GM12878 (cell line): Measurements from ENCODE around the gene VWA3A. TPM values are rescaled to one million over a fixed set of nuclear protein-coding genes. Genes with fewer than 3 reads are reported as not detected.

Experiments
- ATAC-seq: fragments of 200-7000 bp; cut with Tn5 transposase; 3 replicates; pipeline ENCODE4 v1.9.1; 2020; ENCODE audit warnings: mild to moderate bottlenecking, moderate library complexity
- BruUV-seq: library from RNA; stranded (reverse); fragments of 400-500 nt; replicated peaks from 2 replicates; lab custom pipeline; 2021; lab: Mats Ljungman, UMichigan
- CTCF ChIA-PET: fragments of 300-600 bp; sonication (Branson Sonifier 250); formaldehyde crosslinking; extraction: SDS; loops from one replicate; lab custom pipeline; 2021; ENCODE audit warnings: inconsistent platforms; lab: Yijun Ruan, JAX
- POLR2A ChIA-PET: fragments of 350-600 bp; formaldehyde crosslinking; extraction: SDS; loops from one replicate; lab custom pipeline; 2021; ENCODE audit warnings: inconsistent platforms; lab: Charles Lee
- RAD21 ChIA-PET: fragments of 300-600 bp; sonication (Branson Sonifier 250); formaldehyde crosslinking; loops from one replicate; lab custom pipeline; 2023; ENCODE audit warnings: antibody characterized with exemption; ENCODE audit not compliant: unreplicated experiment; lab: Charles Lee
- SMC1A ChIA-PET: fragments of 300-600 bp; sonication (Branson Sonifier 250); formaldehyde crosslinking; loops from one replicate; lab custom pipeline; 2023; ENCODE audit not compliant: unreplicated experiment, uncharacterized antibody; lab: Charles Lee
- DNase-seq: peaks from one replicate; pipeline ENCODE4 v3.0.0-alpha.2; 2011; ENCODE audit warnings: low read depth, low spot score
- FAIRE-seq: peaks from 3 replicates; lab custom pipeline; 2011; peaks lifted over from hg19 to GRCh38; lab: Jason Lieb, UNC
- H2AFZ ChIP-seq: 2 replicates; pipeline ENCODE4 v1.6.0; 2011; ENCODE audit warnings: low read depth, low read length, control low read depth; ENCODE audit not compliant: control insufficient read depth
- H3K27ac ChIP-seq: 2 replicates; pipeline ENCODE4 v1.5.1; 2011; ENCODE audit warnings: control low read depth; ENCODE audit not compliant: control insufficient read depth, insufficient read depth
- H3K27me3 ChIP-seq, 2 experiments: replicated peaks in 1 of 2; 2 replicates each; pipeline versions ENCODE4 v1.6.0 to v1.6.1; 2011; ENCODE audit warnings: low read length in 1 of 2; ENCODE audit not compliant: control insufficient read depth in 2 of 2, insufficient read depth in 2 of 2
- H3K36me3 ChIP-seq, 2 experiments: 2 replicates each; pipeline ENCODE4 v1.5.1; 2011; ENCODE audit warnings: low read length in 1 of 2; ENCODE audit not compliant: control insufficient read depth in 2 of 2, insufficient read depth in 2 of 2
- H3K4me1 ChIP-seq: 2 replicates; pipeline ENCODE4 v1.6.1; 2011; ENCODE audit warnings: mild to moderate bottlenecking, low read length, moderate library complexity, mixed read lengths; ENCODE audit not compliant: control insufficient read depth, insufficient read depth
- H3K4me2 ChIP-seq: 2 replicates; pipeline ENCODE4 v1.6.0; 2011; ENCODE audit warnings: control low read depth; ENCODE audit not compliant: control insufficient read depth, insufficient read depth
- H3K4me3 ChIP-seq: fragments of 200-600 bp; sonication (generic); 2 replicates; pipeline ENCODE4 v1.5.1; 2016
- H3K79me2 ChIP-seq: 2 replicates; pipeline ENCODE4 v1.6.0; 2011; ENCODE audit warnings: low read length; ENCODE audit not compliant: control insufficient read depth, insufficient read depth
- H3K9ac ChIP-seq: 2 replicates; pipeline ENCODE4 v1.8.0; 2011; ENCODE audit warnings: low read length, control low read depth, mixed read lengths; ENCODE audit not compliant: control insufficient read depth, insufficient read depth
- H3K9me3 ChIP-seq: replicated peaks from 3 replicates; pipeline ENCODE4 v1.5.1; 2011; ENCODE audit warnings: mild to moderate bottlenecking, low read length; ENCODE audit not compliant: control insufficient read depth, insufficient read depth
- H4K20me1 ChIP-seq: 2 replicates; pipeline ENCODE4 v1.6.0; 2011; ENCODE audit not compliant: control insufficient read depth, insufficient read depth
- BACH1 ChIP-seq: fragments of 450-650 bp; IDR thresholded peaks from 2 replicates; pipeline ENCODE4 v1.6.1; 2017; ENCODE audit warnings: mild to moderate bottlenecking, borderline replicate concordance
- BCL11A ChIP-seq: IDR thresholded peaks from 2 replicates; pipeline ENCODE4 v1.6.1; 2011; ENCODE audit warnings: low read depth, low read length
- BCL3 ChIP-seq: IDR thresholded peaks from 2 replicates; pipeline ENCODE4 v1.6.1; 2011; ENCODE audit warnings: borderline replicate concordance, low read depth, mild to moderate bottlenecking, moderate library complexity, low read length; ENCODE audit not compliant: insufficient read depth, poor library complexity, severe bottlenecking
- IKZF2 ChIP-seq, 2 experiments: fragments of 450-650 bp; IDR thresholded peaks; 2 replicates each; pipeline ENCODE4 v1.6.1; 2017; ENCODE audit warnings: mild to moderate bottlenecking in 2 of 2, moderate library complexity in 2 of 2
- JUNB ChIP-seq: IDR thresholded peaks from 2 replicates; pipeline ENCODE4 v1.6.1; 2016; ENCODE audit warnings: antibody characterized with exemption, mild to moderate bottlenecking
- LARP7 ChIP-seq: fragments of 450-650 bp; IDR thresholded peaks from 2 replicates; pipeline ENCODE4 v1.6.1; 2017; ENCODE audit warnings: mild to moderate bottlenecking
- NBN ChIP-seq: fragments of 450-650 bp; IDR thresholded peaks from 2 replicates; pipeline ENCODE4 v1.6.1; 2016
- NFYB ChIP-seq: IDR thresholded peaks from 2 replicates; pipeline ENCODE4 v1.6.1; 2011; ENCODE audit warnings: low read depth, mild to moderate bottlenecking, low read length, improper control_type of control experiment, moderate library complexity; ENCODE audit not compliant: insufficient read depth
- PKNOX1 ChIP-seq: fragments of 450-650 bp; IDR thresholded peaks from 2 replicates; pipeline ENCODE4 v1.6.1; 2016; ENCODE audit warnings: mild to moderate bottlenecking
- RFX5 ChIP-seq: IDR thresholded peaks from 2 replicates; pipeline ENCODE4 v1.6.1; 2011; ENCODE audit warnings: low read depth, low read length, improper control_type of control experiment
- SMC3 ChIP-seq: IDR thresholded peaks from 2 replicates; pipeline ENCODE4 v1.6.1; 2011; ENCODE audit warnings: low read length, improper control_type of control experiment, borderline replicate concordance
- SREBF1 ChIP-seq: IDR thresholded peaks from 2 replicates; pipeline ENCODE4 v1.6.1; 2012; ENCODE audit warnings: mild to moderate bottlenecking, low read length
- SUPT20H ChIP-seq: IDR thresholded peaks from 2 replicates; pipeline ENCODE4 v1.6.1; 2011; ENCODE audit warnings: low read depth, mild to moderate bottlenecking, low read length, moderate library complexity, borderline replicate concordance; ENCODE audit not compliant: control insufficient read depth
- ZNF207 ChIP-seq: fragments of 450-650 bp; IDR thresholded peaks from 2 replicates; pipeline ENCODE4 v1.6.1; 2014; ENCODE audit warnings: antibody characterized with exemption, mild to moderate bottlenecking, borderline replicate concordance
- WGBS: methylation state at CpG from one replicate; pipeline ENCODE4 v1.1.6; 2016; ENCODE audit warnings: low lambda C conversion rate; ENCODE audit not compliant: insufficient replicate concordance, insufficient coverage; ENCODE audit errors: missing lambda C conversion rate; 5-methylcytosine and 5-hydroxymethylcytosine counted together
- in situ Hi-C: fragments of 300-500 bp; cut with MboI; formaldehyde crosslinking; loops from 9 replicates; pipeline ENCODE4 v1.14.3; 2018; ENCODE audit warnings: mixed read lengths
- intact Hi-C: fragments of 100-400 bp; cut with micrococcal nuclease; formaldehyde crosslinking; loops from one replicate; pipeline ENCODE4 v1.14.2; 2022; ENCODE audit not compliant: unreplicated experiment
- polyA plus RNA-seq, 11 experiments: library from polyadenylated mRNA; depleted of rRNA in 4 of 11; unstranded in 6 of 11; stranded (reverse) in 5 of 11; fragments of >200 nt; fragmentation: Nextera tagmentation in 4 of 11; fragmentation: Illumina TruSeq in 1 of 11; extraction: Ambion mirVana in 4 of 11; extraction: Trizol in 1 of 11; gene quantifications; 1 replicate in 1 of 11; 2 replicates in 10 of 11; pipeline versions ENCODE4 v1.2.1 to v1.2.3, GENCODE V29; 2011 to 2016; ENCODE audit warnings: inconsistent platforms in 2 of 11, missing spikeins in 2 of 11, low read depth in 1 of 11
- total RNA-seq, 4 experiments: library from RNA; depleted of rRNA in 3 of 4; stranded (reverse); fragments of >200 nt in 3 of 4; fragmentation: Illumina TruSeq in 1 of 4; extraction: Trizol in 1 of 4; gene quantifications; 2 replicates each; pipeline versions ENCODE4 v1.2.1 to v1.2.3, GENCODE V29; 2013 to 2021
- TF ChIP-seq, protein P1 (sequence below): IDR thresholded peaks from 2 replicates; pipeline ENCODE4 v1.6.1; 2011; ENCODE audit warnings: low read depth, mild to moderate bottlenecking, low read length, moderate library complexity, borderline replicate concordance; ENCODE audit errors: extremely low read depth

Gene VWA3A
- total and polyA plus RNA-seq, 10 of the 15 experiments (the other 5 are each of a cell fraction or from before 2014, with no cell fraction given): 0.01 TPM; not detected in 9

- intact Hi-C loops (loop anchor here (1.0 kb wide), 2 partner anchors 11 to 91 kb away; partner anchors contain the start of gene POLR3E), in situ Hi-C loops (no loop called here)
- ChIA-PET CTCF (interaction anchor here (1.0 to 7.9 kb wide), 6 partner anchors 10 to 92 kb away, joined by 3 to 91 read pairs (median 24); partner anchors contain the start of gene POLR3E), POLR2A (interaction anchor here (1.1 to 7.1 kb wide), 5 partner anchors 12 to 91 kb away, joined by 3 to 104 read pairs (median 6); partner anchors contain the start of gene POLR3E), SMC1A (interaction anchor here (1.1 to 8.9 kb wide), 5 partner anchors 11 to 94 kb away, joined by 4 to 83 read pairs (median 23); partner anchors contain the start of gene POLR3E), RAD21 (interaction anchor here (1.0 to 7.4 kb wide), 7 partner anchors 10 to 147 kb away, joined by 3 to 74 read pairs (median 11); partner anchors contain the start of gene POLR3E)
- Histone ChIP-seq H3K4me3 (peak within 1 kb of the TSS; percentile 88), H3K36me3 (peaks cover 1 to 4% of the 10 kb centered on the region in 2 experiments; a peak in 1 of 4 replicates), H3K9me3 (peaks cover 5% of the 10 kb centered on the region), H3K4me1 (peaks cover 11% of the 10 kb centered on the region), H4K20me1 (no peaks in the 10 kb centered on the region), H3K27me3 (no peaks in the 10 kb centered on the region), H3K4me2 (peak within 1 kb of the TSS; percentile 82), H3K79me2 (peaks cover 51% of the 10 kb centered on the region), H3K9ac (peak within 1 kb of the TSS; percentile 77), H2AFZ (peak within 1 kb of the TSS; percentile 71), H3K27ac (peak within 1 kb of the TSS; percentile 65)
- ATAC-seq (peak; percentile 92), FAIRE-seq (peak; percentile 92), DNase-seq (peak; percentile 83)
- no TSS peak for BruUV-seq
- under 1% methylated on average over 57 of the region's 74 CpGs for WGBS
- TF ChIP-seq NFYB (no peak), BACH1 (no peak; the same call in none of the 2 replicates), JUNB (no peak), PKNOX1 (no peak), SUPT20H (no peak), BCL3 (no peak), ZNF207 (0 out of 2 replicates have a peak, but pooled peaks have one; percentile 26), NBN (peak; percentile 69; the same call in 1 of the 2 replicates), BCL11A (no peak), SMC3 (peak; percentile 69), LARP7 (peak; percentile 73), RFX5 (peak; percentile 15; the same call in 1 of the 2 replicates), SREBF1 (no peak), IKZF2 (IDR thresholded peaks at IDR 0.05) (peak; percentile 53 to 78; a peak in 3 of 4 replicates)
- TF ChIP-seq, protein P1, sequence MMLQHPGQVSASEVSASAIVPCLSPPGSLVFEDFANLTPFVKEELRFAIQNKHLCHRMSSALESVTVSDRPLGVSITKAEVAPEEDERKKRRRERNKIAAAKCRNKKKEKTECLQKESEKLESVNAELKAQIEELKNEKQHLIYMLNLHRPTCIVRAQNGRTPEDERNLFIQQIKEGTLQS: no peak
Observed at GRCh38 chr16:22206013-22206841, 113.9 kb downstream of the VWA3A start, which contains the start of gene EEF2K. Gene EEF2K, plus strand, starts transcription at chr16:22206278. Its CDS starts 19,452 bp downstream, at chr16:22225730.
